Measurements from ENCODE around the gene STK32A.

The STK32A gene

GRCh38 chr5:147418613-147419012, 183.8 kb downstream of the STK32A start:
- no peak for DNase-seq (ENCODE audit: low read depth)

GRCh38 chr5:147426640-147427327, 192.0 kb downstream of the STK32A start:
- DNase-seq (ENCODE audit: low read depth), result no peak

- DNase-seq (ENCODE audit: low read depth), result no peak
These were observed 192.9 kb downstream of the STK32A start for GRCh38 chr5:147427521-147428401.

GRCh38 chr5:147430628-147431027, 195.8 kb downstream of the STK32A start:
- DNase-seq (ENCODE audit: low read depth), result no peak

- no peak for DNase-seq (ENCODE audit: low read depth)
These were observed 196.8 kb downstream of the STK32A start for GRCh38 chr5:147431586-147431985.

GRCh38 chr5:147432323-147432722, 197.5 kb downstream of the STK32A start:
- DNase-seq (ENCODE audit: low read depth), result no peak

GRCh38 chr5:147434049-147434448, 199.2 kb downstream of the STK32A start:
- DNase-seq (ENCODE audit: low read depth), result no peak

- no peak for DNase-seq (ENCODE audit: low read depth)
These were observed 201.8 kb downstream of the STK32A start for GRCh38 chr5:147436596-147436995.

GRCh38 chr5:147437161-147437596, 202.4 kb downstream of the STK32A start:
- no peak for DNase-seq (ENCODE audit: low read depth)

Measured in activated T-cell treated with anti-CD3 and anti-CD28 coated beads for 24 hours (primary cell).